Measurements from ENCODE around the gene RPS6KC1. TPM values are rescaled to one million over a fixed set of nuclear protein-coding genes. Genes with fewer than 3 reads are reported as not detected.
"Not testable (repeated sequence)": the region's sequence is repeated elsewhere in the genome, so short reads cannot be mapped to it uniquely, and the experiment has no call there.

Gene RPS6KC1
- total RNA-seq, 1 donor from 2014 or later = 50.5 TPM

DNA sequence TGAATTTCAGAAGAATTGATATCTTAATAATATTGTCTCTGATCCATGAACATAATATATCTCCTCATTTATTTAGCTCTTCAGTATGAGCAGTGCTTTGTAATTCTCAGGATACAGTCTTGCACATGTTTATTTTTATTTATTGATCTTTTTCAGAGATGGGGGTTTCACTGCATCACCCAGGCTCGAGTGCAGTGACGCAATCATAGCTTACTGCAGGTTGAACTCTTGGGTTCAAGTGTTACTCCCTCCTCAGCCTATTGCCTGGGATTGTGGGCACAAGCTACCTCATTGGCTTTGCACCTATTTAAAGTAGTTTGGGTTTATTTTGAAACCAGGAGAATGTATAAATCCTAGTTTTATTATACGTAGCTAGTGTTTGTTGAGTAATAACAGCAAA, 4.7 kb downstream of the RPS6KC1 start:
- no peak for DNase-seq

DNA sequence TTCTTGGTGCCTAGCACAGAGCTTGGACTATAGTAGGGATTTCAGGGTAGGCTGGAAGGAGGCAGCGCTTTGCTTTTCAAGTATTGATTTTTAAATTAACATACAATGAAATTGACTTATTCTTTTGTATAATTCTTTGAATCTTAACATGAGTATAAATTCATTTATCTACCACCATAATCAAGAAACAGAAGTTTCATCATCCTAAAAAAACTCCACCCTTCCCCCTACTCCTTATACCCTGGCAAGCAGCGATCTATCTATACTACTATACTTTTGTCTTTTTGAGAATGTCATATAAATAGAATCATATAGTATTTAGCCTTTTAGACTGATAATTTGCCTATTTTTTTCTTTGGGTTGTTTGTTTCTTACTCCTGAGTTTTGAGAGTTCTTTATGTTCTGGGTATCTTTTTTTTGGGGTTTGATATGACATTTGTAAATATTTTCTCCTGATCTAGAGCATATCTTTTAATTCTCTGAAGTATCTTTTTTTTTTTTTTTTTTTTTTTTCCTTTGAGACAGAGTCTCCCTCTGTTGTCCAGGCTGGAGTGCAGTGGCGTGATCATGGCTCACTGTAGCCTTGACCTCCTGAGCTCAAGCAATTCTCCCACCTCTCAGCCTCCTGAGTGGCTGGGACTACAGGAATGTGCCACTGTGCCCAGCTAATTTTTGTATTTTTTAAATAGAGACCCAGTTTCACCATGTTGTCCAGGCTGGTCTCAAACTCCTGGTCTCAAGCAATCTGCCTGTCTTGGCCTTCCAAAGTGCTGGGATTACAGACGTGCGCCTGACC, 6.4 kb downstream of the RPS6KC1 start:
- DNase-seq = no peak

DNA sequence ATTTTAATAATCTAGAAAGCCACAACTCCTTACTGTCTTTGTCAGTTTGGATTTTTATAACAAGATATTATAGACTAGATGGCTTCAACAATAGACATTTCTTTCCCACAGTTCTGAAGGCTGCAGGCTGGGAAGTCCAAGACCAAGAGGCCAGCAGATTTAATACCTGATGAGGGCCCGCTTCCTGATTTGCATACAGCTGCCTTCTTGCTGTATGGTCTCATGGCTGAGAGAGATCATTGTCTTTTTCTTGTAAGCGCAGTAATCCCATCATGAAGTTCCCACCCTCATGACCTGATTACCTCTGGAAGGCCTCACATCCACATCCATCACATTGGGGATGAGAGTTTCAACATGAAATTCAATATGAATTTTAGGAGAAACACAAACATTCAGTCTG, 9.8 kb downstream of the RPS6KC1 start:
- DNase-seq = no peak

DNA sequence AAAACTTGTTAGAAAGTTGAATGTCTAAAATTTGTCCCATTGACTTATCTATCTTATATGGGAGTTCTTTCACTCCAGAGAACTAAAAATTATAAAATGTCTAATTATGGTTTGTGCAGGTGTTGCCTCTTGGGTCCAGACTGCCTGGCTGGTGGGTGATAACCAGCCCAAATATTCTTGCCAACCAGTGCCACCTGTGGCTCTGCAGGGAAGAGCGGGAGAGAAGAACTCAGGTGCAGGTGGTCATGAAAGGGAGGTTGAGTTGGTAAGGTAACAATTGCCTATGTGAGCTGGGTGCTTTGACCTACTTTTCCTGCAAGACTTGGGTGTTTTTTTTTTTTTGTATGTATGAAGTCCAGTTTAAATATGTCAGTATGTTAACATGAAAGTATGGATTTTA, 10.2 kb downstream of the RPS6KC1 start:
- no peak for DNase-seq

DNA sequence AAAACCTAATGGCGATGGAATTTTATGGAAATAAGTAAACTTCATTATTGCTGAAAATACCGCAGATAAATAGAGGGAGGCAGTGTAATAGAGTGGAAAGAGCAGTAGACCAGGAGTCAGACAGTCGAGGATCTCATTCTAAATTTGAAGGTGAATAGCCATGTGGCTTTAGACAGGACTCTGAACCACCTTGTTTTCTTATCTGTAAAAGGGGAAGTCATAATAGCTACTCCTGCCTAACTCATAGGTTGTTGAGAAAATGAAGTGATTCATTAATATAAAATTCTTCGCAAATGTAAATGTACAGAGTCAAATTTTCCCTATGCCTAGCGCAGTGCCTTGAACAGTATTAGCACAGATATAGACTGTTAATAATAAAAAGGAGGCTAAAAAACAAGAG, 14.8 kb downstream of the RPS6KC1 start:
- no peak for DNase-seq

DNA sequence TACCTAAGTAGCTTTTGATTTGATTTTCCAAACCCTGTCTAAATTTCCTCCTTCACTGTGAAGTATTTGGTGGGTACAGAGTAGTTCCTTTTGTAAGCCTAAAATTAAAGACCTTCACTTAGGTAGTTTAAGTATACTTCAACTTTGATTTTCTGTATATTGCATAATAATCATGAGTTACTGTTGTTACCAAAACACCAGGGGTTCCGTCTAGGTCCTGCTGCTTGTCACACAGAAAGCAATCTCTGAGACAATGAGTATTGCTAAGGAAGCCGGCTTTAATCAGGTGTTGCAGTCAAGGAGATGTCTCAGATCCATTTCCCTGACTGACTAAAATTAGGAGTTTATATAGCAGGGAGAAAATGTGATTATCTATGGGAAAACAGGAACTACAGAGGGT, 15.3 kb downstream of the RPS6KC1 start:
- no peak for DNase-seq

DNA sequence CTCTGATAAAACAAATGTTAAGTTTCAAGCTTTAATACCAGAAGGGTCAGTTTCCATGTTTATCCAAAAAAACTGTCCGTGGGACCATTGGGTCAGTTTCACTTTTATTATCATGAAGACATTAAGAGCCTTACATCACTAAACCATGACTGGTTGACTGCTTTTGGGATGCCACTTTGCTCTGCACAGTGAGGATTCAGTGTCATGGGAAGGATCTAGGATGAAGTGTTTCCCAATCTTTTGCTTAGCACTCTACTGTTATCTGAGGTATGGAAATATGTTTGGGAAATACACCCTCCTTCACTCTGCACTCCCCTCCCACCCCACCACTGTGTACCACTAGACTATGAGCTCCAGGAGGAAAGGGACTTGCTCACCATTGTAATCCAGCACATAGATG, 16.3 kb downstream of the RPS6KC1 start:
- DNase-seq = no peak

DNA sequence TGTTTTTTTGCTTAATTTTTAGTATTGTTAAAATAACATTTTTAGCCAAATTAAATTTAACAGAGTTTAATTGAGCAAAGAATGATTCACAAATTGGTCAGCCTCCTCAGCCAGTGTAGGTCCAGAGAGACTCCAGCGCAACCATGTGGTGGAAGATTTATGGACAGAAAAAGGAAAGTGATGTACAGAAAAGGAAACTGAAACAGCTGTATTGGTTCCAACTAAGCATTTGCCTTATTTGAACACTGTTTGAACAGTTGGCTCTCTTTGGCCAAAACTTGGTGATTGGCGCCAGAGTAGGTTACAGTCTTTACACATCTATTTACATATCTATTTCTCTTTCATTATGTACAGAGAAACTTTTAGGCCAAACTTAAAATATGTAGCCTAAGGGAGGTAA, 19.4 kb downstream of the RPS6KC1 start:
- DNase-seq = peak; percentile 45

DNA sequence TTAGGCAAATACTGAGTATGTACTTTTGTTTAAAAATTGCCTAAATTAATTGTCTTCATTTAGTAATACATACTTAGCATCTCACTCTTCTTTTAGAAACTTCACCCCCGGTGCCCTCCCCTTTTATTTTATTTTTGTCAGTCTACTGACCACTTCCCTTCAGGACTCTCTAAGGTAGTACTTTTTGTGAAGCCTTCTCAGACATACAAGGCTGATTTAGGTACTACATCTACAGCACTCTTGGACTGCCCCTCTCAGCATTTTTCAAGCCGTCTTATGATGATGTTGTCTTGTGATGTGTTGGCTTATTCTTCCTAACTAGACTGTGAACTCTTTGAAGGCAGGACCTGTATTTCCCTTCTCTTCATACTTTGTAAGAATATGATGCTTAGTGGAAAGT, 24.7 kb downstream of the RPS6KC1 start:
- DNase-seq = no peak

DNA sequence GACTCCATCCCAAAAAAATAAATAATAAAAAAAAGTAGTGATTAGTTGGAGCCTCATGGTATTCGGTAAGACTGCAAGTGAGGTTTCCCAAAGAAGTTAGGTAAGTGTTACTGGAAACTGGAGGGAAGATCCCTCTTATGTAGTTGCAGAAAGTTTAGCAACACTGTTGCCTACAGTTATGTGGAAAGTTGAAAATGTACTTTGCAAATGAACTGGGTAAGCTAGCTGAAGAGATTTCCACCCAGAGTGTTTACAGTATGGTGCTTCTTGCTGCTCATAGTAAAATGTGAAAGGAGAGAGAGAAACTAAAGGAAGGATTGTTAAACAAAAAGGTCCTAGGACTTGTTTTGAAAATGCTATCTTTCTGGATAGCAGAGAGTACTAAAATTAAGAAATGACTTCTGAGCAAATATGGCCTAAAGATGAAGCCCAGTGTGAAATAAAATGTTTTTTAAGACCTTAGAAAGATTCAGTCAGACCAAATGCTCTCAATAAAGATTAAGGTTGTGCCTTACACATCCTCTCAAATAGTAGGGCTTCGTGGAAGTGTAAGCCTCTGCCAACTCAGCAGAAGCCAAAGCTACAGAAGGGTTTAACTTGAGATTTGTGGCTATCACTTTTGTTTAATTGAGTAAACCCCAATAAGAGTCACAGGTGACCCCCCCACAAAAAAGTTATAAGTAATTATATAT, 31.5 kb downstream of the RPS6KC1 start:
- no peak for DNase-seq

DNA sequence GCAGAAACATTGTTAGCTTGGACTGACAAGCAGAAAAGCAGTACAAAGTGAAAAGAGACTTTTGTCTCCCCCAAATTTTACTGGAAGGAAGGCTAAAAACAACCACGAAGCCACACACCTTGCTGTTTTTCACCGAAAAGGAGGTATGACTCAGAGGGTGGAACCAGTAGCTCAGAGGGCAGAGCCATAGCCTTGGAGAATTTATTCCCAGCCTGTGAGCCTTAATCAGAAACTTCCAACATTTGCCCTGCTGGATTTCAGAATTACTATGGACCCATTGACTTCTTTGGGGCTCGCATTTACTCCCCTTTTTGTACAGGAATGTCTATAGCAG, 32.0 kb downstream of the RPS6KC1 start:
- no peak for DNase-seq

DNA sequence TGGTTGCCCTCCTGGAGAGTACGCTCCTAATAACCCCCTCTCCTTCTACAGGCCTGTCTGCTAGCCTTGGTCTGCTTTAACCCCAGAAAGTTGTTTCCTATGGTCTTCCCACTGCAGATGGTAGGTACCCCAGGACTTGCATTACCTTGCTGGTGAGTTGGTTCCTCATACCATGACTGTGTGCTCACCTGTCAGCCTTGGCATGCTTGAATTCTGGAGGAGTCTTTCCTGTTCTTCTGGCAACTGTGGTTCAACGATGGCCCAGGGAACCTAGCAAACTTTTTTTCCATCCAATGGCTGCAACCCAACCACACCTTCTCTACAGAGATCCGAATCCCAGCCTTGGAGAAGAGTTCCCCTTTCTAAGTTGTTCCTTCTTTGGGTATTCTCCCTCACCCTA, 36.9 kb downstream of the RPS6KC1 start:
- DNase-seq = no peak

DNA sequence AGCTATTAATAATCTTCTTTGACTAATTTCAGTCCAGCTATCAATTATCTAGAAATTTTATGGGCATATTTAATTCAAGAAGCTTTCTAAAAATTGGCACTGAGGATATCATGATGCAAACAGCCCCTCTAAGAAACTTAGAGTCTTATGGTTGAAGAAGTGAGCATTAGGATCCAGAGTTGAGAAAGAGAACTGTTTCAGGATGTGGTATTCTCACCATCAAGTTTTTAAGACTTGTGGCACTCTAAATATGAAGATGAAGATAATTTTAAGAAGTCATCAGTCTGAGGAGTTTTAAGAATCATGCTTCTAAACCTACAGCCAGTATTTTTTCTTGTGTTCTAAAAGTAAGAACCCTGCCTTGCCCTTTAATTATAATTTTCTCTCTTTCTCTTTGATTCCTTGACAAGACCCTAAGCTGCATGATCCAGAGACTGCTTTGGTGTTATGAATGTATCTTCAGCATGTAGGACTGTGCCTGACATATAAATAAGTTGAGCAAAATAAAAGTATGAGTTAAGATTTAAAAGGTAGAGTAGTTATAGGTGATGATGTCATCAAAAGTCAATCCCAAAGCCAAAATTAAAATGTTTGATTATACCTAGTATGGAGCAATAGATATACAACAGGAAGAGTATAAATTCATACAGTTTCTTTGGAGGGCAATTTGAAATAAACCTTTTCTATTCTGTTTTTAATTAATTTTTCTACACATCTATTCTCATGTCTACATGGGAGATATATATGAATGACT, 39.1 kb downstream of the RPS6KC1 start:
- DNase-seq = no peak

DNA sequence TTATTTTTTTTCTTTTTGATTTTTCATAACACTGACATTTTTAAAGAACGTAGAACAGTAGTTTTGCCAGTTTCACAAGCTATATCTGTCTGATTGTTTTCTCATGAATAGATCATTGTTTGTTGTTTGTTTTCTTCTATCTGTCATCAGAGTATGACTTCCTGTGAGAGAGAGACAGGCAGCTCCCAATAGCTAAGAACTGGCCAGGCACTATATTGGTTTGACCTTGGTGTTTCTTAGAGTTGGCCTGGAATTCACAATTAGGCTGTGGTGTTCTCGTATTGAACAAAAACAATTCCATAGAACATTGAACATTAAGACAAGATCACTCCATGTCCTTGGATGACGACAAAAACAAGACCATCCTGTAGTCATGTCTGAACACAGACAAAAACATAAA, 43.4 kb downstream of the RPS6KC1 start:
- DNase-seq = no peak

DNA sequence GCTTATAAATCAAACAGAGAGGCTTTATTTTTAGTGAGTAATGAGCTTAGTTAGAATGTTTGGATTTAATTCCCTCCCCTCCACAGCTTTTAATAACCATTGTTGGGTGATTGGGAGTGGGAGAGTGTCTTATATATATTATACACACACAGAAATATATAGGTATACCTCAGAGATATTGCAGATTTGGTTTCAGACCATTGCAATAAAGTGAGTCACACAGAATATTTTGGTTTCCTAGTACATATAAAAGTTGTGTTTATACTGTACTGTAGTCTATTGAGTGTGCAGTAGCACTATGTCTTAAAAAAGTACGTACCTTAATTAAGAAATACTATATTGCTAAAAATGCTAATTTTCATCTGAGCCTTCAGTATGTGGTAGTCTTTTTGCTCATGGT, 44.4 kb downstream of the RPS6KC1 start:
- DNase-seq = no peak

DNA sequence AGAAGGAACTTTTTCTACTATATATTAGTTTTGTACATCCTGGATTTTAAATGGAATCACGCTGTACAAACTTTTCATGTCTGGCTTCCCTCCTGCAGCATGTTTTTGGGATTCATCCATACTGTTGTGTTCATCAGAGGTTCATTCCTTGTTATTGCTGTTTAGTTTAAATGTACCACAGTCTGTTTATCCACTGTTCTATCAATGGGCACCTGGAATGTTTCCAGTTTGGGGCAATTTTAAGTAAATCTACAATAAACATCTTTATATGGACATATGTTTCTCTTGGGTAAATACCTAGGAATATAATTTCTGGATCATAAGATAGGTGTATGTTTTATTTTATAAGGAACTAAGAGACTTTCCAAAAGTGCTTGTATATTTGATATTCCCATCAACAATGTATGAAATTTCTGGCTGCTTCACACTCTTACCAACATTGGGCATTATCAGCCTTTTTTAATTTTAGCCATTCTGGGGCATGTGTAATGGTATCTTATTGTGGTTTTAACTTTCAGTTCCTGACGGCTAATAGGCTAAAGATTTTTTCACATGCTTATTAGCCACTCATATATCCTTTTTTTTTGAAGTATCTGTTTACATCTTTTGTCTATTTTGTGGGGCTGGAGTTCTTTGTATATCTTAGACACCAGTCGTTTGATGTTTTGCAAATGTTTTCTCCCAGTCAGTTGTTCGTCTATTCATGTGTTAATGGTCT, 48.8 kb downstream of the RPS6KC1 start:
- no peak for DNase-seq

DNA sequence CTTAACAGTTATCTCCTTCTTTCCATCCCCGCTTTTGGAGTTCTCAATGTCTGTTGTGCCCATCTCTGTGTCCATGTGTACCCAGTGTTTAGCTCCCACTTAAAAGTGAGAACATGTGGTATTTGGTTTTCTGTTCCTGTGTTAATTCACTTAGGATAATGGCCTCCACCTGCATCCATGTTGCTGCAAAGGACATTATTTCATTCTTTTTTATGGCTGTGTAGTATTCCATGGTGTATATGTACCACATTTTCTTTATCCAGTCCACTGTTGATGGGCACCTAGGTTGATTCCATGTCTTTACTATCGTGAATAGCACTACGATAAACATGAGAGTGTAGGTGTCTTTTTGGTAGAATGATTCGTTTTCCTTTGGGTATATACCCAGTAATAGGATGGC, 49.5 kb downstream of the RPS6KC1 start:
- DNase-seq = not testable (repeated sequence)

DNA sequence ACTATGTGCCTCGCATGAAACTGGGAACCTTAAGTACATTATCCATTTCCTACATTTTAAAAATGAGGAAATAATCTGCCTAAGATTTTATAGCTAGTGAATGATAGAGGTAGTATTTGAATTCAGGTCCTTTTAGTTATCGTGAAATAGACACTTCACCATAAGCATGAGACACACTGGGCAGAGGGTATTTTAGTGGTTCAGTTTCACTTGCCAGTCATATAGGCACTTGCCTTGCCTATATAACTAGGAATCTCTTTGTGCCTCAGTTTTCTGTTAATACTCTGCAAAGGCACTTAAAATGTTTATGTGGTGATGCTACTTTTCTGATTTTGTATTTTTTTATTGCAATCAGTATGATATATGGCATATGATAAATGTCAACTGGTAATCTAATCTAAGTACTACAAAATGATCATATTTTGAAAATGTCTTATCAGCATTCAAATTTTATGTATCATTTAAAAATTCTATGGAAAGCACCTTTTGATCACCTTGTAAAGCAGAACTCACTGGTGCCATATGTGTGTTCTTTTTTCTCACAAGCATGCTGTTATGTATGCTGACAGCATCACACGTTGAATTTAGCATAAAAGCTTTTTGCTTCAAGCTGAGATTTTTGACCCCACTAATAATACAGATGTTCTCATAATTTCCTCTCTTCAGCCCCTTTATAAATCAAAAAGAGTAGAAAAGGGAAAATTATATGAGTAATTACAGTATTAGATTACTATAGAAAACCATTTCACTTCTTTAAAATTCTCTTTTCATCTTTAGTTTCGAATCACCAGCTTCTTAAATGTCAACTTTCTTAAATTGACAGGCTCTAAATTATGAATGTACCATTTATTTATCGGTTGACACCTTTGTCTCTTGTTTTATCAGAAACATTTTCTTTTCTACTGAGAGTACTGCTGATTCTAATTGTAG, 52.6 kb downstream of the RPS6KC1 start:
- no peak for DNase-seq

DNA sequence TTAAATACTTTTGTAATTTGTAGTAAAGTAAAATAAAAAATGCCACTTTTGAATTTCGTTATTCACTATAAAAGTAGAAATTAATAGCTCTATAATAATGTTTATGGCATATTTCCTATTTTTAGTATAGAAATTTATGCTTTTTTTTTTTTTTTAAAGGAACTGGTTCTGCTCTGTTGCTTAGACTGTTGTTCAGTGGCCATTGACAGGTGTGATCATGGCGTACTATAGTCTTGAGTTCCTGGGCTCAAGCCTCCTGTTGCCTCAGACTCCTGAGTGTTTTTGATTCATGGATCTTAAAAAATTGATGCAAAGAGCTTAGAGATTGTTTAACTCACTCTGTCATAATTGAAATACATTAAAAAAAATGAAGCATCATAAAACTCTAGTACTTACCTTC, 53.6 kb downstream of the RPS6KC1 start:
- no peak for DNase-seq

DNA sequence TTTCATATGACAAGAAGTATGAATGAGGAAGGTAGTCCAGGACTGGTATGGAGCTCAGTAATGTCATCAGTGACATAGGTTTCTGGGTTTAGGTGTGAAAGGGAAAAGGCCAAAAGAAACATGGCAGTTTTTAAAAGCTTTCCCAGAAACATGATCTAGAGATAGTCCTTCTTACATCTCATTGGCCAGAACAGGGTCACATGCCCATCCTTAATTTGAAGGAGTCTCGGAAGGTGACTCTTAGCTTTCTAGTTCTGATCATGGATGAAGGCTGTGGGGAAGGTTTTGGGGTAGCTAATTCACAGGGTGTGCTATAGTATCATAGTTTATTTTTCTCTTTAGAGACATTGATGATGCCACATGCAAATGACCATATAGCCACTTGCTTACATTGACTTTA, 55.3 kb downstream of the RPS6KC1 start:
- no peak for DNase-seq

DNA sequence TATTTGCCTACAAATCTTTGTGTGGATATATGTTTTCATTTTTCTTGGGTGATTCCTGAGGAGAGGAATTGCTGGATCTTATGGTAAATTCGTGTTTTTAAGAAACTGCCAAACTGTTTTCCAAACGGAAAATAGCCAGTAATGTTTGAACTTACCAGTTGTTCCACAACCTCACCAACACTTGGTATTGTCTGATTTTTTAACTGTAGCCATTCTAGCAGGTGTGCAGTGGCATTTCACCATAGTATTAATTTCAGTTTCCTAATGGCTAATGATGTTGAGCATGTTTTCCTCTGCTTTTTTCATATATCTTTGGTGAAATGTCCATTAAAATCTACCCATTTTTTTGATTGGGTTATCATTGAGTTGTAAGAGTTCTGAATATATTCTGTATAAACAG, 56.6 kb downstream of the RPS6KC1 start:
- no peak for DNase-seq

Data from tongue (tissue), 2 donors.